Measurements from ENCODE around the gene UBE2D2.

- TF ChIP-seq NFRKB (IDR thresholded peaks at IDR 0.05) (no peak), SUZ12 (IDR thresholded peaks at IDR 0.05) (no peak), SP1 (IDR thresholded peaks at IDR 0.05) (no peak), FOXK2 (IDR thresholded peaks at IDR 0.05) (no peak), ZNF384 (IDR thresholded peaks at IDR 0.05) (no peak), LEF1 (IDR thresholded peaks at IDR 0.05; ENCODE audit: borderline replicate concordance) (no peak)
- TF ChIP-seq, protein P1, sequence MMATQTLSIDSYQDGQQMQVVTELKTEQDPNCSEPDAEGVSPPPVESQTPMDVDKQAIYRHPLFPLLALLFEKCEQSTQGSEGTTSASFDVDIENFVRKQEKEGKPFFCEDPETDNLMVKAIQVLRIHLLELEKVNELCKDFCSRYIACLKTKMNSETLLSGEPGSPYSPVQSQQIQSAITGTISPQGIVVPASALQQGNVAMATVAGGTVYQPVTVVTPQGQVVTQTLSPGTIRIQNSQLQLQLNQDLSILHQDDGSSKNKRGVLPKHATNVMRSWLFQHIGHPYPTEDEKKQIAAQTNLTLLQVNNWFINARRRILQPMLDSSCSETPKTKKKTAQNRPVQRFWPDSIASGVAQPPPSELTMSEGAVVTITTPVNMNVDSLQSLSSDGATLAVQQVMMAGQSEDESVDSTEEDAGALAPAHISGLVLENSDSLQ (IDR thresholded peaks at IDR 0.05), result no peak
Observed at GRCh38 chr5:139578325-139578724, 17.2 kb downstream of the UBE2D2 start.

Data from HEK293T (cell line).